ENCODE data around the gene GYG2.

DNA sequence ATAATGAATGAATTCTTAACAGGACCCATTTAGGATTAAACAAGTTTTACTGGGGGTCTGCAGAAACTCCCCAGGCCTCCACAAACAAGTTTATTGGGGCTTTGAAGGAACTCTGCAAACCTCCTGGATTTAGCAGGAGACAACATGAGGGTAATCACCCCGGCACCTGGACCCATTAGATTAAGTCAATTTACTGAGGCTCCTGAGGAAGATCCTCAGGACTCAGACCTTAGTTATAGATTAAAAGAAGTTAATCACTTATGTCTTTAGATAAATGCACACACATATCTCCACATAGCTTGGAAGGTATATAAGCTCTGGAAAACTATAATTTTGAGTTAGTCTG, 47.5 kb upstream of the GYG2 start:
- TF ChIP-seq MEF2A (IDR thresholded peaks at IDR 0.05; ENCODE audit: borderline replicate concordance, low read depth) (no peak), JUND (IDR thresholded peaks at IDR 0.05) (no peak), RAD21 (IDR thresholded peaks at IDR 0.05; ENCODE audit: low read length) (no peak), NRF1 (IDR thresholded peaks at IDR 0.05; ENCODE audit: low read depth, low read length) (no peak), YY1 (IDR thresholded peaks at IDR 0.05; ENCODE audit: low read depth) (no peak), FOXJ3 (CRISPR knock-in tag; IDR thresholded peaks at IDR 0.05) (no peak), GATA2 (CRISPR knock-in tag; IDR thresholded peaks at IDR 0.05) (no peak)
- TF ChIP-seq, protein P1, sequence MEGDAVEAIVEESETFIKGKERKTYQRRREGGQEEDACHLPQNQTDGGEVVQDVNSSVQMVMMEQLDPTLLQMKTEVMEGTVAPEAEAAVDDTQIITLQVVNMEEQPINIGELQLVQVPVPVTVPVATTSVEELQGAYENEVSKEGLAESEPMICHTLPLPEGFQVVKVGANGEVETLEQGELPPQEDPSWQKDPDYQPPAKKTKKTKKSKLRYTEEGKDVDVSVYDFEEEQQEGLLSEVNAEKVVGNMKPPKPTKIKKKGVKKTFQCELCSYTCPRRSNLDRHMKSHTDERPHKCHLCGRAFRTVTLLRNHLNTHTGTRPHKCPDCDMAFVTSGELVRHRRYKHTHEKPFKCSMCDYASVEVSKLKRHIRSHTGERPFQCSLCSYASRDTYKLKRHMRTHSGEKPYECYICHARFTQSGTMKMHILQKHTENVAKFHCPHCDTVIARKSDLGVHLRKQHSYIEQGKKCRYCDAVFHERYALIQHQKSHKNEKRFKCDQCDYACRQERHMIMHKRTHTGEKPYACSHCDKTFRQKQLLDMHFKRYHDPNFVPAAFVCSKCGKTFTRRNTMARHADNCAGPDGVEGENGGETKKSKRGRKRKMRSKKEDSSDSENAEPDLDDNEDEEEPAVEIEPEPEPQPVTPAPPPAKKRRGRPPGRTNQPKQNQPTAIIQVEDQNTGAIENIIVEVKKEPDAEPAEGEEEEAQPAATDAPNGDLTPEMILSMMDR (IDR thresholded peaks at IDR 0.05), result no peak
- TF ChIP-seq, protein P2, sequence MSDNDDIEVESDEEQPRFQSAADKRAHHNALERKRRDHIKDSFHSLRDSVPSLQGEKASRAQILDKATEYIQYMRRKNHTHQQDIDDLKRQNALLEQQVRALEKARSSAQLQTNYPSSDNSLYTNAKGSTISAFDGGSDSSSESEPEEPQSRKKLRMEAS (IDR thresholded peaks at IDR 0.05; ENCODE audit: low read depth), result no peak

All from SK-N-SH (cell line).